Mesenchymal stem cell (in vitro differentiated cells and primary cell): ENCODE measurements around the gene CHST12.
"Not testable (repeated sequence)": the region's sequence is repeated elsewhere in the genome, so short reads cannot be mapped to it uniquely, and the experiment has no call there.

Source experiments
- DNase-seq: peaks from one replicate; pipeline ENCODE4 v3.0.0-alpha.2; 2013
- H2AFZ ChIP-seq: one replicate; pipeline ENCODE4 v1.6.1; 2013; ENCODE audit warnings: low read depth, mild to moderate bottlenecking, control low read depth, inconsistent platforms, low read length, moderate library complexity
- H2AK5ac ChIP-seq: 2 replicates; pipeline ENCODE4 v1.6.1; 2013; ENCODE audit warnings: low read length, moderate library complexity, mild to moderate bottlenecking, inconsistent platforms; ENCODE audit not compliant: severe bottlenecking
- H2BK120ac ChIP-seq: one replicate; pipeline ENCODE4 v1.6.1; 2013; ENCODE audit warnings: low read depth, mild to moderate bottlenecking, inconsistent platforms, low read length, moderate library complexity
- H2BK12ac ChIP-seq, 2 experiments: one replicate each; pipeline ENCODE4 v1.6.1; 2013; ENCODE audit warnings: inconsistent platforms in 2 of 2, low read length in 2 of 2, mild to moderate bottlenecking in 2 of 2, moderate library complexity in 2 of 2, control low read depth in 1 of 2
- H2BK15ac ChIP-seq: one replicate; pipeline ENCODE4 v1.6.1; 2013; ENCODE audit warnings: mild to moderate bottlenecking, low read depth, inconsistent platforms; ENCODE audit not compliant: poor library complexity, severe bottlenecking
- H2BK5ac ChIP-seq: 2 replicates; pipeline ENCODE4 v1.6.1; 2013; ENCODE audit warnings: low read depth, mild to moderate bottlenecking, low read length, control low read depth, inconsistent platforms; ENCODE audit not compliant: poor library complexity, severe bottlenecking
- H3K14ac ChIP-seq, 2 experiments: one replicate each; pipeline ENCODE4 v1.6.1; 2013; ENCODE audit warnings: inconsistent platforms in 2 of 2, low read length in 2 of 2, control low read depth in 1 of 2, mild to moderate bottlenecking in 1 of 2, moderate library complexity in 1 of 2
- H3K18ac ChIP-seq, 2 experiments: one replicate each; pipeline ENCODE4 v1.6.1; 2013; ENCODE audit warnings: inconsistent platforms in 2 of 2, low read length in 2 of 2, control low read depth in 1 of 2, low read depth in 1 of 2, mild to moderate bottlenecking in 1 of 2
- H3K23ac ChIP-seq, 2 experiments: one replicate each; pipeline ENCODE4 v1.6.1; 2013; ENCODE audit warnings: inconsistent platforms in 2 of 2, low read length in 2 of 2, mild to moderate bottlenecking in 2 of 2, moderate library complexity in 2 of 2, control low read depth in 1 of 2
- H3K27ac ChIP-seq: 2 replicates; pipeline ENCODE4 v1.5.1; 2013; ENCODE audit warnings: mild to moderate bottlenecking, moderate library complexity, low read length, control low read depth, inconsistent platforms; ENCODE audit not compliant: poor library complexity, severe bottlenecking
- H3K27me3 ChIP-seq, 2 experiments: 2 replicates each; pipeline versions ENCODE4 v1.6.1 to v1.7.0; 2013; ENCODE audit warnings: low read length in 2 of 2, mild to moderate bottlenecking in 2 of 2, moderate library complexity in 2 of 2, control low read depth in 1 of 2, inconsistent platforms in 1 of 2; ENCODE audit not compliant: control insufficient read depth in 1 of 2, insufficient read depth in 1 of 2
- H3K36me3 ChIP-seq, 2 experiments: 2 replicates each; pipeline versions ENCODE4 v1.6.1 to v1.7.0; 2013; ENCODE audit warnings: low read length in 2 of 2, control low read depth in 1 of 2, inconsistent platforms in 1 of 2, low read depth in 1 of 2, mild to moderate bottlenecking in 1 of 2; ENCODE audit not compliant: insufficient read depth in 2 of 2, control insufficient read depth in 1 of 2
- H3K4ac ChIP-seq, 2 experiments: one replicate each; pipeline ENCODE4 v1.6.1; 2013; ENCODE audit warnings: inconsistent platforms in 2 of 2, low read length in 2 of 2, mild to moderate bottlenecking in 2 of 2, moderate library complexity in 2 of 2, control low read depth in 1 of 2, low read depth in 1 of 2
- H3K4me1 ChIP-seq: 2 replicates; pipeline ENCODE4 v1.6.1; 2013; ENCODE audit warnings: low read depth, low read length, control low read depth; ENCODE audit not compliant: control insufficient read depth, insufficient read depth
- H3K4me2 ChIP-seq: 2 replicates; pipeline ENCODE4 v1.6.1; 2013; ENCODE audit warnings: low read length, mild to moderate bottlenecking, inconsistent platforms; ENCODE audit not compliant: poor library complexity, severe bottlenecking
- H3K4me3 ChIP-seq, 2 experiments: 2 replicates each; pipeline versions ENCODE4 v1.5.1 to v1.7.0; 2013; ENCODE audit warnings: low read length in 2 of 2, mild to moderate bottlenecking in 2 of 2, control low read depth in 1 of 2, low read depth in 1 of 2; ENCODE audit not compliant: insufficient read depth in 1 of 2
- H3K79me1 ChIP-seq: replicated peaks from 2 replicates; pipeline ENCODE4 v1.6.1; 2013; ENCODE audit warnings: mild to moderate bottlenecking, control low read depth, low read length, inconsistent platforms; ENCODE audit not compliant: poor library complexity, severe bottlenecking
- H3K9ac ChIP-seq: 2 replicates; pipeline ENCODE4 v1.7.0; 2013; ENCODE audit warnings: mild to moderate bottlenecking, low read length, moderate library complexity
- H3K9me3 ChIP-seq: 2 replicates; pipeline ENCODE4 v1.7.0; 2013; ENCODE audit warnings: mild to moderate bottlenecking, low read length; ENCODE audit not compliant: control insufficient read depth
- H4K8ac ChIP-seq: one replicate; pipeline ENCODE4 v1.6.1; 2013; ENCODE audit warnings: inconsistent platforms, mild to moderate bottlenecking, low read length, moderate library complexity
- H4K91ac ChIP-seq: one replicate; pipeline ENCODE4 v1.6.1; 2013; ENCODE audit warnings: mild to moderate bottlenecking, low read length, inconsistent platforms
- WGBS: methylation state at CpG from one replicate; pipeline ENCODE4 v1.1.7; 2013; ENCODE audit warnings: mixed read lengths; 5-methylcytosine and 5-hydroxymethylcytosine counted together

The CHST12 gene

GRCh38 chr7:2469460-2470203, 66.2 kb downstream of the CHST12 start:
- 79% methylated on average over 9 of the region's 9 CpGs for WGBS

GRCh38 chr7:2470204-2471021, 67.0 kb downstream of the CHST12 start:
- H3K4me2 ChIP-seq: no peak overlapping the region
- H2BK12ac ChIP-seq: peak overlapping the region in 1 of 2 experiments; percentile 61
- H2BK5ac ChIP-seq: no peak overlapping the region
- no peak overlapping the region for H3K4ac ChIP-seq
- no peak overlapping the region for H3K14ac ChIP-seq
- H3K27ac ChIP-seq: no peak overlapping the region
- H2AK5ac ChIP-seq: peak overlapping the region; percentile 67
- no peaks in the 10 kb centered on the region for H3K79me1 ChIP-seq
- no peak overlapping the region for H2BK15ac ChIP-seq
- H4K91ac ChIP-seq: no peak overlapping the region
- no peak overlapping the region for H3K4me3 ChIP-seq
- H2AFZ ChIP-seq: no peak overlapping the region
- H4K8ac ChIP-seq: no peak overlapping the region
- 71% methylated on average over 19 of the region's 19 CpGs for WGBS
- H3K9me3 ChIP-seq: no peaks in the 10 kb centered on the region
- H3K9ac ChIP-seq: no peak overlapping the region
- peaks cover 0 to 17% of the 10 kb centered on the region in 2 experiments for H3K27me3 ChIP-seq
- H3K36me3 ChIP-seq: no peaks in the 10 kb centered on the region
- no peak overlapping the region for H3K23ac ChIP-seq
- no peak for DNase-seq
- H2BK120ac ChIP-seq: no peak overlapping the region
- peaks cover 16% of the 10 kb centered on the region for H3K4me1 ChIP-seq
- H3K18ac ChIP-seq: no peak overlapping the region

More at GRCh38 chr7:2469460-2470203, 66.2 kb downstream of the CHST12 start:
- H4K91ac ChIP-seq, H2BK12ac ChIP-seq, H3K14ac ChIP-seq, H3K9me3 ChIP-seq, H3K18ac ChIP-seq, DNase-seq, H3K36me3 ChIP-seq, H2BK120ac ChIP-seq, H3K4me2 ChIP-seq, H2AFZ ChIP-seq, H3K79me1 ChIP-seq, H3K27ac ChIP-seq, H3K4ac ChIP-seq, H3K9ac ChIP-seq, H4K8ac ChIP-seq, H3K23ac ChIP-seq, H2BK5ac ChIP-seq, H2BK15ac ChIP-seq, H3K4me3 ChIP-seq, H2AK5ac ChIP-seq: not testable (repeated sequence)
- H3K4me1 ChIP-seq: peaks cover 16% of the 10 kb centered on the region
- H3K27me3 ChIP-seq: peaks cover 0 to 17% of the 10 kb centered on the region in 2 experiments

- Histone ChIP-seq H2BK15ac (no peak overlapping the region), H2BK120ac (no peak overlapping the region), H4K91ac (peak overlapping the region; percentile 19), H3K4me3 (no peak overlapping the region), H3K23ac (no peak overlapping the region), H3K27ac (peak overlapping the region; percentile 49), H3K4ac (no peak overlapping the region), H2BK5ac (peak overlapping the region; percentile 54), H3K4me1 (peaks cover 16% of the 10 kb centered on the region), H3K27me3 (peaks cover 0 to 17% of the 10 kb centered on the region in 2 experiments), H3K4me2 (no peak overlapping the region), H3K14ac (no peak overlapping the region), H2AFZ (no peak overlapping the region), H3K79me1 (no peaks in the 10 kb centered on the region), H3K18ac (peak overlapping the region; percentile 16 to 18), H3K36me3 (no peaks in the 10 kb centered on the region), H4K8ac (peak overlapping the region; percentile 54), H2BK12ac (no peak overlapping the region), H2AK5ac (peak overlapping the region; percentile 26), H3K9ac (no peak overlapping the region), H3K9me3 (no peaks in the 10 kb centered on the region)
- DNase-seq: no peak
- 57% methylated on average over 3 of the region's 5 CpGs for WGBS
These were observed 67.6 kb downstream of the CHST12 start for GRCh38 chr7:2471022-2471329.

- Histone ChIP-seq H3K23ac (no peak overlapping the region), H3K4ac (no peak overlapping the region), H3K18ac (peak overlapping the region; percentile 16 to 18), H2BK15ac (no peak overlapping the region), H3K4me1 (peaks cover 16% of the 10 kb centered on the region), H4K91ac (peak overlapping the region; percentile 19), H3K27me3 (peaks cover 0 to 17% of the 10 kb centered on the region in 2 experiments), H3K14ac (no peak overlapping the region), H2BK12ac (no peak overlapping the region), H2AK5ac (peak overlapping the region; percentile 26), H3K36me3 (no peaks in the 10 kb centered on the region), H3K4me3 (no peak overlapping the region), H3K9ac (no peak overlapping the region), H3K9me3 (no peaks in the 10 kb centered on the region), H3K79me1 (no peaks in the 10 kb centered on the region), H4K8ac (peak overlapping the region; percentile 54), H2AFZ (peak overlapping the region; percentile 42), H2BK120ac (no peak overlapping the region), H3K4me2 (no peak overlapping the region), H2BK5ac (peak overlapping the region; percentile 54), H3K27ac (peak overlapping the region; percentile 49)
- 32% methylated on average over 17 of the region's 17 CpGs for WGBS
- DNase-seq: peak; percentile 25
These were observed 68.0 kb downstream of the CHST12 start for GRCh38 chr7:2471396-2471795.
